ENCODE data around the gene HCFC1R1.

HCFC1R1 gene

DNA sequence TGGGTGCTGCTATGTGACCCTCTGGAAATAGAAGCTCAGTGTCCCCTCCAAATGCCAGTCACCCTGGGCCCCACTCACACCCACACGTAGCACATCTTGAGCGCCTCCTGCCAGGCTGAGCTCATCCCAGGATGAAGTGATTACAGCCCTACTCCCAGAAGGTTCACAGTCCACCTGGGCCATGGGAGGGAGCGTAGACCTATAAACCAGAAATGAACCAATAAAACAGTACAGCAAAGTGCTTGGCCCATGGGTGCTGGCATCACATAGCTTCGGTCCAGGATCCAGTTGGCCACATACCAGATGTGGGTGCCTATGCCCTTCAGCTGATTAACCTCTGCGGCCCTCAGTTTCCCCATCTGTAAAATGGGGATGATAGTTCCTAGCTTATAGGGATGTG, 15.2 kb upstream of the HCFC1R1 start:
- no peak overlapping the region for H3K18ac ChIP-seq (ENCODE audit: low read length)
- H3K36me3 ChIP-seq (ENCODE audit: control insufficient read depth in 1 of 2, insufficient read depth in 2 of 2, low read length in 2 of 2), result no peaks in the 10 kb centered on the region
- H4K12ac ChIP-seq (ENCODE audit: low read depth, low read length), result no peak overlapping the region
- H4K91ac ChIP-seq (ENCODE audit: low read depth, low read length), result no peak overlapping the region
- no peak overlapping the region for H3K4me3 ChIP-seq (ENCODE audit: low read depth, low read length)
- H3K27me3 ChIP-seq (ENCODE audit: insufficient read depth, low read length), result peaks cover 10% of the 10 kb centered on the region
- H3K9me3 ChIP-seq (ENCODE audit: insufficient read depth, low read depth, low read length), result no peaks in the 10 kb centered on the region
- no peak overlapping the region for H3K14ac ChIP-seq (ENCODE audit: low read length)
- no peak overlapping the region for H3K9ac ChIP-seq (ENCODE audit: low read length)
- H2AK5ac ChIP-seq (ENCODE audit: low read length), result no peak overlapping the region
- WGBS (ENCODE audit: extremely low coverage, insufficient coverage, insufficient read length), result no CpG with 5 or more reads among the region's 5 CpGs
- H2BK120ac ChIP-seq (ENCODE audit: insufficient read depth, low read length, poor library complexity), result no peak overlapping the region
- no peak overlapping the region for H3K4ac ChIP-seq (ENCODE audit: low read depth, low read length)
- H3K4me2 ChIP-seq (ENCODE audit: low read length), result no peak overlapping the region
- peaks cover 3 to 5% of the 10 kb centered on the region in 2 experiments for H3K4me1 ChIP-seq (ENCODE audit: control insufficient read depth in 1 of 2, insufficient read depth in 2 of 2, low read length in 2 of 2)
- H3K27ac ChIP-seq (ENCODE audit: low read depth, low read length), result no peak overlapping the region
- H2BK5ac ChIP-seq (ENCODE audit: low read depth, low read length, poor library complexity), result no peak overlapping the region
- H4K8ac ChIP-seq (ENCODE audit: low read depth, low read length), result no peak overlapping the region
- no peaks in the 10 kb centered on the region for H3K79me2 ChIP-seq (ENCODE audit: control insufficient read depth, insufficient read depth, low read length, poor library complexity)
- DNase-seq, result no peak
- no peak overlapping the region for H3K23ac ChIP-seq (ENCODE audit: low read length)
- no peak overlapping the region for H2AFZ ChIP-seq (ENCODE audit: insufficient read depth, low read length, poor library complexity)
- H2BK12ac ChIP-seq (ENCODE audit: low read length), result no peak overlapping the region
- peaks cover 1% of the 10 kb centered on the region for H3K79me1 ChIP-seq (ENCODE audit: low read length)

DNA sequence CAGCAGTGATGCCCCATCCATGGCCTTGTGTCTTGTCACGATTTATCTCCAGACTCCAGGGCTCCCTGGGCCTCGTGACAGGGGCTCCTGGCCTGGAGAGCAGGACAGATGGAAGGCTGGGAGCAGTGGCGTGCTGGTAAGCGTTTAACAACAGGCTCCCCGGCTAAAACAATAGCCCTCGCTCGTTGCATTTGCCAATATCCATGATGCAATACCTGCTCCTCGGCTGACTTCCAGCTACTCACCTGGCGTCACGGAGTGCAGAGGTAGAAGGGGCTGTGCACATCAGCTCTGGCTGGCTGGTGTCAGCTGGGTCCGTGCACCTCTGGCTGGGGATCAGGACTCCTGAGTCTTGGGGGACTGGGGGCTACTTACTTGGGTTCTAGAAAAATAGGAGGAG, 14.5 kb upstream of the HCFC1R1 start:
- H3K18ac ChIP-seq (ENCODE audit: low read length), result no peak overlapping the region
- H3K79me1 ChIP-seq (ENCODE audit: low read length), result peaks cover 1% of the 10 kb centered on the region
- no peak overlapping the region for H3K4ac ChIP-seq (ENCODE audit: low read depth, low read length)
- peaks cover 10% of the 10 kb centered on the region for H3K27me3 ChIP-seq (ENCODE audit: insufficient read depth, low read length)
- H2AFZ ChIP-seq (ENCODE audit: insufficient read depth, low read length, poor library complexity), result no peak overlapping the region
- H4K8ac ChIP-seq (ENCODE audit: low read depth, low read length), result no peak overlapping the region
- H3K14ac ChIP-seq (ENCODE audit: low read length), result no peak overlapping the region
- H3K9me3 ChIP-seq (ENCODE audit: insufficient read depth, low read depth, low read length), result no peaks in the 10 kb centered on the region
- H3K9ac ChIP-seq (ENCODE audit: low read length), result no peak overlapping the region
- no peak overlapping the region for H2BK12ac ChIP-seq (ENCODE audit: low read length)
- no peak overlapping the region for H3K4me2 ChIP-seq (ENCODE audit: low read length)
- H4K91ac ChIP-seq (ENCODE audit: low read depth, low read length), result no peak overlapping the region
- H2AK5ac ChIP-seq (ENCODE audit: low read length), result no peak overlapping the region
- H2BK5ac ChIP-seq (ENCODE audit: low read depth, low read length, poor library complexity), result no peak overlapping the region
- no peak overlapping the region for H3K27ac ChIP-seq (ENCODE audit: low read depth, low read length)
- no peaks in the 10 kb centered on the region for H3K79me2 ChIP-seq (ENCODE audit: control insufficient read depth, insufficient read depth, low read length, poor library complexity)
- H3K36me3 ChIP-seq (ENCODE audit: control insufficient read depth in 1 of 2, insufficient read depth in 2 of 2, low read length in 2 of 2), result no peaks in the 10 kb centered on the region
- no peak overlapping the region for H3K4me3 ChIP-seq (ENCODE audit: low read depth, low read length)
- whole genome bisulfite sequencing (ENCODE audit: extremely low coverage, insufficient coverage, insufficient read length), result no CpG with 5 or more reads among the region's 11 CpGs
- peaks cover 3 to 5% of the 10 kb centered on the region in 2 experiments for H3K4me1 ChIP-seq (ENCODE audit: control insufficient read depth in 1 of 2, insufficient read depth in 2 of 2, low read length in 2 of 2)
- DNase-seq, result peak in 1 of 2 donors; percentile 35
- H2BK120ac ChIP-seq (ENCODE audit: insufficient read depth, low read length, poor library complexity), result no peak overlapping the region
- H4K12ac ChIP-seq (ENCODE audit: low read depth, low read length), result no peak overlapping the region
- H3K23ac ChIP-seq (ENCODE audit: low read length), result no peak overlapping the region

DNA sequence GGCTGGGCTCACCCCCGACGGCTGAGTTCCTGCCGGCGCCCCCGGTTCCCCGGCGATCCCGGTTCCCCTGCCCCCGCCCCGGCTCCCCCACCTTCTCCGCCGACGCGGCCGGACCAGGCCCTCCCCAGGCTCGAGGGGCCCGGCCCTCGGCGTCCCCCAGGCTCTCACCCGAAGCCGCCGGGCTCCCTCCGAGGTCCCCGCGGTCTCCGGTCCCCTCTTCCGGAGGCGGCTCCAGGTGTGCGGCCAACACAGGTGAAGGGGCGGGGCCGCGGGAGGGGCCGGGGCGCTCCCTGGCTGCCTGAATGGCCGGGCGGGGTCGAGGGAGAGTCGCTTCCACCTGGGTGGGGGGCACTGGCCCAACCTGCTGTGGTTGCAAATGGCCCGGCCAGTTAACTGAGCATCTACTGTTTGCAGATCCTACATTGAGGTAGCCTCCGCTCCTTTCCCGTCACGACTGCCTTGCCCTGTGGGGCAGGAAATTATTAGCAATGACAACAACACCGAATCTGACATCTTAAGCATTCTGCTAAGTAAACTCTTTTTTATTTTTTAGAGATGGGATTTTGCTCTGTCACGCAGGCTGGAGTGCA, 13.1 kb upstream of the HCFC1R1 start, which contains the start of gene BICDL2:
Gene BICDL2 (minus strand): TSS at position 219 of the 590 bp plus-strand sequence. CDS start 1,448 bp downstream, outside the sequence.
- Histone ChIP-seq H3K27ac (ENCODE audit: low read depth, low read length) (no peak within 1 kb of the TSS), H3K14ac (ENCODE audit: low read length) (peak within 1 kb of the TSS; percentile 25), H2AK5ac (ENCODE audit: low read length) (no peak within 1 kb of the TSS), H2BK5ac (ENCODE audit: low read depth, low read length, poor library complexity) (no peak within 1 kb of the TSS), H2AFZ (ENCODE audit: insufficient read depth, low read length, poor library complexity) (no peak within 1 kb of the TSS), H3K36me3 (ENCODE audit: control insufficient read depth in 1 of 2, insufficient read depth in 2 of 2, low read length in 2 of 2) (no peaks in the 10 kb centered on the region), H4K8ac (ENCODE audit: low read depth, low read length) (no peak within 1 kb of the TSS), H3K27me3 (ENCODE audit: insufficient read depth, low read length) (peaks cover 10% of the 10 kb centered on the region), H4K91ac (ENCODE audit: low read depth, low read length) (no peak within 1 kb of the TSS), H3K18ac (ENCODE audit: low read length) (no peak within 1 kb of the TSS), H3K79me1 (ENCODE audit: low read length) (peaks cover 1% of the 10 kb centered on the region), H2BK12ac (ENCODE audit: low read length) (no peak within 1 kb of the TSS), H3K4ac (ENCODE audit: low read depth, low read length) (no peak within 1 kb of the TSS), H3K23ac (ENCODE audit: low read length) (no peak within 1 kb of the TSS), H2BK120ac (ENCODE audit: insufficient read depth, low read length, poor library complexity) (no peak within 1 kb of the TSS), H3K4me2 (ENCODE audit: low read length) (peak within 1 kb of the TSS; percentile 51), H3K4me1 (ENCODE audit: control insufficient read depth in 1 of 2, insufficient read depth in 2 of 2, low read length in 2 of 2) (peaks cover 3 to 5% of the 10 kb centered on the region in 2 experiments), H3K4me3 (ENCODE audit: low read depth, low read length) (peak within 1 kb of the TSS; percentile 26), H3K79me2 (ENCODE audit: control insufficient read depth, insufficient read depth, low read length, poor library complexity) (no peaks in the 10 kb centered on the region), H3K9ac (ENCODE audit: low read length) (no peak within 1 kb of the TSS), H3K9me3 (ENCODE audit: insufficient read depth, low read depth, low read length) (no peaks in the 10 kb centered on the region), H4K12ac (ENCODE audit: low read depth, low read length) (peak within 1 kb of the TSS; percentile 28)
- no peak for DNase-seq
- WGBS (ENCODE audit: extremely low coverage, insufficient coverage, insufficient read length), result no CpG with 5 or more reads among the region's 44 CpGs

DNA sequence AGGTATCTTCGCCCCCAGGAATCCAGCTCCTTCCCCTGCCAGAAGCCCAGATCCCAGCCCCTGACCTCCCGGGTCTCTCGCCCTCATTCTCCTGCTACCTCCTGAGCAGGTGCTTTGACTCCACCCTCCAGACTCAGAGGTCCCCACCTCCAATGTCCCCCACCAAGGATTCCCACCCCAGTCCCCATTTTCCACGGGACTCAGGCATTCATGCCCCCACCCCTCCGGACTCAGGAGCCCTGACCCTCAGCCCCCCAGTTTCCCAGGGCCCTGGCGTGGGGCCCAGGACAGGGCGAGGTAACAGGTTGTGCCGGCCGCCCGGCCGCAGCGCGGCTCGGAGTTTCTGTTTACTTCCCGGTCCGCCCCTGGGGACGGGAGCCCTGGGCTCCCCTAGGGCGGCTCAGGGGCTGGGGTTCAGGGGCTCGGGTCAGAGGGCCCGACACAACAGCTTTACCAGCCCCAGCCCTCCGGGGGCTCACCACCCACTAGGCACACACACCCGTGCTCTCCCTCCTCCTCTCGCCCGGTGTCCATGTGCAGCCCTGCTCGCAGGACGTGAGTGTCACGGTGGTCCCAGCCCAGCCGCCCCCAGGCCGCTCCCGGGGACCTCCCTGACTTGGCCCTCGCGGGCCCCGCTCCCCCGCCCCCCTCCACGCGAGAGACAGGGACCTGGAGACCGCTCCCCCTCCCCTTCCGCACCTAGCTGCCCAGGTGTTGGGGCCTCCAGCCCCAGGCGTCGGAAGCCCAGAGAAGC, 12.4 kb upstream of the HCFC1R1 start:
- Histone ChIP-seq H3K9me3 (ENCODE audit: insufficient read depth, low read depth, low read length) (no peaks in the 10 kb centered on the region), H3K4me1 (ENCODE audit: control insufficient read depth in 1 of 2, insufficient read depth in 2 of 2, low read length in 2 of 2) (peaks cover 5 to 7% of the 10 kb centered on the region in 2 experiments), H3K18ac (ENCODE audit: low read length) (no peak overlapping the region), H3K4me3 (ENCODE audit: low read depth, low read length) (peak overlapping the region; percentile 26), H4K12ac (ENCODE audit: low read depth, low read length) (peak overlapping the region; percentile 28), H3K27me3 (ENCODE audit: insufficient read depth, low read length) (peaks cover 10% of the 10 kb centered on the region), H3K36me3 (ENCODE audit: control insufficient read depth in 1 of 2, insufficient read depth in 2 of 2, low read length in 2 of 2) (no peaks in the 10 kb centered on the region), H2BK12ac (ENCODE audit: low read length) (no peak overlapping the region), H3K9ac (ENCODE audit: low read length) (no peak overlapping the region), H3K4me2 (ENCODE audit: low read length) (peak overlapping the region; percentile 51), H3K4ac (ENCODE audit: low read depth, low read length) (no peak overlapping the region), H3K27ac (ENCODE audit: low read depth, low read length) (no peak overlapping the region), H4K8ac (ENCODE audit: low read depth, low read length) (no peak overlapping the region), H3K14ac (ENCODE audit: low read length) (peak overlapping the region; percentile 25), H2AFZ (ENCODE audit: insufficient read depth, low read length, poor library complexity) (no peak overlapping the region), H3K23ac (ENCODE audit: low read length) (no peak overlapping the region), H2AK5ac (ENCODE audit: low read length) (no peak overlapping the region), H4K91ac (ENCODE audit: low read depth, low read length) (no peak overlapping the region), H3K79me1 (ENCODE audit: low read length) (peaks cover 1% of the 10 kb centered on the region), H3K79me2 (ENCODE audit: control insufficient read depth, insufficient read depth, low read length, poor library complexity) (no peaks in the 10 kb centered on the region), H2BK120ac (ENCODE audit: insufficient read depth, low read length, poor library complexity) (no peak overlapping the region), H2BK5ac (ENCODE audit: low read depth, low read length, poor library complexity) (no peak overlapping the region)
- DNase-seq, result no peak
- WGBS (ENCODE audit: extremely low coverage, insufficient coverage, insufficient read length), result no CpG with 5 or more reads among the region's 40 CpGs
